DLD1 (cell line): ENCODE results near the gene MYO7B.

Source experiments
- in situ Hi-C: cut with HindIII; loops from 2 replicates; pipeline ENCODE4 v1.10.0; 2017; ENCODE audit warnings: low sequenced_read_pairs

MYO7B gene

DNA sequence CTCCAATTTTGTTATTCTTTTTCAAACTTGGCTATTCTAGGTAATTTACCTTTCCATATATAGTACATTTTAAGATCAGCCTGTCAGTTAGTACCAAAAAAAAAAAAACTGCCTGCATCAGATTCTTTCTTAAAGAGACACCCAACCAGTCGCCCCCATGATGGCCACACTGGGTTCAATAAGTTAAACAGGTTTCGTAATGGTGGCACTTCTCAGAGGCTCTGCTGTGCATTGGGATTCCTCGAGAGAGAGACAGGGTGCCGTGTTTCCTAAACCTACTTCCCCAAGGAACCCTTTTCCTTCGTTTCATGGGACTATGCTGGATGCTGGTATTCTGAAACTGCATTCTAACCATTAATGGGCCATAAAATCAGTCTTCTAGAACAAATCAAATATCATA is 37.4 kb downstream of the MYO7B start:
- in situ Hi-C loops = no loop called here

GRCh38 chr2:127573298-127573697 is 37.8 kb downstream of the MYO7B start:
- in situ Hi-C loops = no loop called here

DNA sequence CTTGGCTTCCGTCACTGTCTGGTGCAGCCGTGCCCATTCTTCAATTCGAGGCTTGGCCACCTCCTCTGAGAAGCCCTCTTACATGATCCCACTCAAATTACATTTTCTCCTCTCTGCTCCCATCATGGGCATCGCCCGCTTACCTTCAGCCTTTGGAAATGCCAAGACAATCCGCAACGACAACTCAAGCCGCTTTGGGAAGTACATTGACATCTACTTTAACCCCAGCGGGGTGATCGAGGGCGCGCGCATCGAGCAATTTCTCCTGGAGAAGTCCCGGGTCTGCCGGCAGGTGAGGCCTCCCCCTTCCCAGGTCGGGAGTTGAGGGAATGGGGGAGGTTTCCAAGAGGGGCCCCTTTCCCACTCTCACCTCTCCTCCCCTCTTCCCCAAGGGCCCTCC is 38.3 kb downstream of the MYO7B start:
- in situ Hi-C loops = no loop called here

DNA sequence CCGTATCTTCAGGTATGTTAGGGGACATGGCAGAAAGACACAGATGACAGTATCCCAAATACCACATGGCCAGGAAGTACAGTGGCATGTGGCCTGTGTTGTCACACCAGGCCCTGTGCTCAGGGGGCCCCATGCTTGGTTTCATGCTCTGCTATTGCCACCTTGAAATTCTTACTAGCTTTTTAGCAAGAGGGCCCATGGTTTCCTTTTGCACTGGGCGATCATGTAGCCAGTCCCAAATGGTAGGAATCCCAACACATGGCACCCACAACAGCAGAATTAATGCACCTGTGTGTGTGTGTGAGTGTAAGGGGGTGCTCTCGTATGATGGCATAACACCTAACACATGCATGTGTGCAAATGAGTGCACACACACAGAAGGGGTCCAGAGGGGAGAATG is 39.2 kb downstream of the MYO7B start:
- in situ Hi-C loops = no loop called here

DNA sequence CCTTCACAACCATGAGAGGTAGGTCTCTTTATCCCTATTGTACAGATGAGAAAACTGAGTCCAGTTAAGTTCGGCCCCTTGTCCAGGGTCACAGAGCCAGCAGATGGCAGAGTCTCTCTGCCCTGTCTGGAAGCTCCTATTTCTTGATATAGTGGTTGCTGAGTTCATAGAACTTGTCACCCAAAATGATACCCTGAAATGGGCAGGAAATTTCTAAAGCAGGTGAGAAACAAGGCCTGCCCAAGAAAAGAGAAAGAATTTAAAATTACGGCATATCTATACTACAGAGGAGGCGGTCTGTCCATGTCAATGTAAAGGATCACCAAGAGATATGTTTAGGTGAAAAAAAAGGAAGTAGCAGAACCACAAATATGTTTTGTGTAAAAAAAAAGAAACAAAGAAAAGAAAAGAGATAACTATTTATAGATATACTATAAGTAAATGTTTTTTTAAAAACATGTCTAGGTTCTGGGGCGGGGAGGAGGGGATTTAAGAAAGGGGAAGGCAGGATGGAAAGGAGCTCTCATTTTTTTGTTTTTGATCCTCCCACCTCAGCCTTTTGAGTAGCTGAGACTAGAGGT is 39.8 kb downstream of the MYO7B start:
- in situ Hi-C loops = no loop called here

DNA sequence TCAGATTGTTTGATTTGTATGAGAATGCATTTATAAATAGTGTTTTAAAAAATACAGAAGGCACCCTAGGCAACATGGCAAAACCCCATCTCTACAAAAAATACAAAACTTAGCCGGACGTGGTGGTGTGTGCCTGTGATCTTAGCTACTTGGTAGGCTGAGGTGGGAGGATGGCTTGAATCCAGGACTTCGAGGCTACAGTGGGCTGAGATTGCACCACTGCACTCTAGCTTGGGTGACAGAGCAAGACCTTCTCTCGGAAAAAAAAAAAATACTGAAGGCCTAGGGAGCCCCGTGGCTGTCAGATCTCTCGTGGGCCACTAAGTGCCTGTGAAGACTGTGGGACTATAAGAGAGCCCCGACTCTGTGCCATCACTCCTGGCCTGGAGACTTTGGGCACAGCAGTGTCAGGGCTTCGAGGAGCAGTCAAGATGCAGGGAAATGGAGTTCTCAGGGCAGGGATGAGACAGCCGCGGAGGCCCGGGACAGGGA is 40.5 kb downstream of the MYO7B start:
- in situ Hi-C loops = no loop called here

- in situ Hi-C loops = no loop called here
These were observed 41.1 kb downstream of the MYO7B start for GRCh38 chr2:127576433-127577207.

GRCh38 chr2:127577208-127577475 is 41.7 kb downstream of the MYO7B start:
- in situ Hi-C loops = no loop called here

GRCh38 chr2:127577503-127577902 is 42.0 kb downstream of the MYO7B start:
- in situ Hi-C loops = no loop called here

GRCh38 chr2:127577973-127578372 is 42.5 kb downstream of the MYO7B start:
- in situ Hi-C loops = no loop called here

DNA sequence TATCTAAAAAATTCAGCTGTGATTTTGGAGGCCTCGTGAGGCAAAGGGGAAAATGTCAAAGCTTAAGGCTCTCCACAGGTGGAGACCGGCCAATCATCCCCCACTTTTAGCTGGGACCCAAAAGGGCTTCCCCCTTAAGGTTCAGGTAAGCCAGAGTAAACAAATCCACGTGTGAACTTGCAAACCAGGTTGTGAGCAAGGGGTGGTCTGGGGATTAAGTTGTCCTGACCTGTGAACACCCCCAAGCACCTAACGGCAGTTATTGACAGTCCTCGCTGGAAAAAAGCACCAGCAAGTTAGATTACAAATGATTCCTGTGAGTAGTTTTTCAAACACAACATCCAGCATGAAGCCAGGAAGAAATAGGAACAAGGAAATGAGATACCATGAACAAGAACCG is 42.9 kb downstream of the MYO7B start:
- in situ Hi-C loops = no loop called here

DNA sequence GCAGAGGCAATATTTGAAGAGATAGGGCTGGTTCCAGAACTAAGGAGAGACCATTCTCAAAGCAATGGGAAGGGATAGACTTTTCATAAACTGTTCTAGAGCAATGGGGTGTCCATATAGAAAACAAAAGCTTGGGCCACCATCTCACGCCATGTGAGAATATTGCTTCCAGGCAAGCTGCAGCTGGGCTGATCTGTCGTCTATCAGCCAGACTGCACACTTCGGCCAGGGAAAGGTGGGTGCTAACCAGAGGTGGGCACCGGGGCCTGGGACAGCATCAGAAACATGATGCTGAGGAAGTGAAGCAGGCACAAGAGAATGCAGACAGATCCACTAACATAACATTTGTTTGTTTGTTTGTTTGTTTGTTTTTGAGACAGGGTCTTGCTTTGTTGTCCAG is 43.7 kb downstream of the MYO7B start:
- in situ Hi-C loops = no loop called here

GRCh38 chr2:127580167-127581049 is 44.9 kb downstream of the MYO7B start:
- in situ Hi-C loops = no loop called here

DNA sequence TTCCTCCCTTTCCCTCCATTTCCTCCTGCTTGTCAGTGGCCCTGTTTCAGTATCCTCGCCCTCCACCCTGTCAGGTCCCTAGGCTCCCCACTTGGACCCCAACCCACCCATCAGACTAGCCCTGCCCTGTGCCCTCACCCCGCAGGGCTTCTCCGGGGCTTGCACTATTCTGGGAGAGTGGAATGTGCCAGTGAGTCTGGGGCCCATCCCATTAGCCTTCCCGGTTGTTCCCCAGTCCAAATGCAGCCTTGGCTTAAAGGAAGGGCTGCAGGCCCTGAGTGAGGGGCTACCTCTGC is 45.5 kb downstream of the MYO7B start:
- in situ Hi-C loops = no loop called here

- in situ Hi-C loops = no loop called here
These were observed 46.3 kb downstream of the MYO7B start for GRCh38 chr2:127581516-127582490.

DNA sequence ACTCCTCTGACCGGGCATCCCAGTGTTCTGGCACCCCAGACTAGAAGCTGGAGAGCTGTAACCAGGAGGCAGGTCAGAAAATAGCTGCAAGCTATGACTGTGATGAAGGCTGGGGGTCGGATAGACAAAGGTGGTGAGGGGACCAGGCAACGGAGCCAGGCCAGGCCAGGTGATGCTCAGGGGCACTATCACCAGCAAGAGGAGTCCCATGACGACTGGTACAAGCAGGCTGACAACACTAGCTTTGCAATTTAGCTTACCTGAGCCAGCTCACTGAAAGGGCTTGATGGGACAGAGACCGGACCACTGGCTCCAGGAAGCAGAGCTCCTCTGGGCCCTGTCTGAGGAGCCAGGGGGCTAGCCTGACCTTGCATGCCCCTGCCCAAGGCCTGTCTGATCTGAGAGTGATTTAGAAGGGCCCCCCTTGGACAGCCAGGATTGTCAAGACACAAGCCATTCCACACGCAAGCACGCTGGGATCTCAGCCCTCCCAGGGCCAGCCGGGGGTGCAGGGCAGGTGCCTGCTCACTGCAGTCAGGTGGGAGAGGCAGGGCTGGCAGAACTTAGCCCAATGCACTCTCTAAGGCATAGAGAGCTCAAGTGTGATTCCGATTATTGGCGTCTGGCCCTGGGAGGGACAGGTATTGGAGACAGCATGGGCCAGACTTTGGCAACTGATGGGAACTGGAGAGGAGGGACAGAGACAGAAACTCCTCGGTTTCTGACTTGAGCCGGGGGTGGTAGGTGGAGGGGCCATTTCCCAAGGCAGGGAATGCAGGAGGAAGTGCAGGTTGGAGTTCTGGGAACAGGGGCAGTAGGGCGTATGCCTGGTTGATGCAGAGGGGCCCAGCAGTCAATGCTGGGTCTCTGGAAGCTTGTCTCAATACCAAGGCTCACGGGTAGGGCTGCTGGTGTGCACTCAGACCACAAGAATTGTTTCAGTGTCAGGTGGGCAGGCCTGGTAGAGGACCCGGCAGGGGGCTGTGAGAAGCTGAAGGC is 47.7 kb downstream of the MYO7B start:
- in situ Hi-C loops = no loop called here

DNA sequence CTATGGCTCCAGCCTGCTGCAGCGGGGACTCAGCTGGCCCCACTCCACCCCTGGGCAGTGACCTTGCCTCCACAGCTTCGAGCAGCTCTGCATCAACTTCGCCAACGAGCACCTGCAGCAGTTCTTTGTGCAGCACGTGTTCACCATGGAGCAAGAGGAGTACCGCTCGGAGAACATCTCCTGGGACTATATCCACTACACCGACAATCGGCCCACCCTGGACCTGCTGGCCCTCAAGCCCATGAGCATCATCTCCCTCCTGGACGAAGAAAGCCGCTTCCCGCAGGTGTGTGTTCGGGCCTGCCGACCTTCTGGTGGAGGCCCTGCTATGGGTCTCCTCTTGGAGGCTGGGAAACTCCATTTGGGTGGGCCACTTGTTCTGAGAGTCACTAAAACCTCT is 48.6 kb downstream of the MYO7B start:
- in situ Hi-C loops = no loop called here

- in situ Hi-C loops = no loop called here
These were observed 49.1 kb downstream of the MYO7B start for GRCh38 chr2:127584516-127585033.

DNA sequence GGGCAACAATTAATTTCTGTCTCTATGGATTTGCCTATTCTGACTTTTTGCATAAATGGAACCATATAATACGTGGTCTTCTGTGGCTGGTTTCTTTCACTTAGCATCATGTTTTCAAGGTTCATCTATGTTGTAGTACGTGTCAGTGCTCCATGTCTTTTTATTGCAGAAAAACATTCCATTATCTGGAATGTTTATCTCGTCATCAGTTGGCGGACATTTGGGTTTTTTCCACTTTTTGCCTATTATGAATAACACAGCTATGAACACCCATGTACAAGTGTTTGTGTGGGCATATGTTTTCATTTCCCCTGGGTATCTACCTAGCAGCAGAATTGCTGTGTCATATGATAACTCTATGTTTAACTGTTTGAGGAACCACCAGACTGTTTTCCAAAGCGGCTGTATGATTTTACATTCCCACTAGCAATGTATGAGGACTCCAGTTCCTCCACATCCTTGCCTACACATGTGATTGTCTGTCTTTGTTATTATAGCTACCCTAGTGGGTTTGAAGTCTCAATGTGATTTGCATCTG is 49.9 kb downstream of the MYO7B start:
- in situ Hi-C loops = no loop called here
